8988T (cell line): ENCODE measurements around the gene FES.

Experiments
- DNase-seq: peaks from one replicate; pipeline ENCODE4 v3.0.0; 2011

Gene FES

GRCh38 chr15:90877315-90877714 lies 7.0 kb upstream of the FES start:
- no peak for DNase-seq

DNA sequence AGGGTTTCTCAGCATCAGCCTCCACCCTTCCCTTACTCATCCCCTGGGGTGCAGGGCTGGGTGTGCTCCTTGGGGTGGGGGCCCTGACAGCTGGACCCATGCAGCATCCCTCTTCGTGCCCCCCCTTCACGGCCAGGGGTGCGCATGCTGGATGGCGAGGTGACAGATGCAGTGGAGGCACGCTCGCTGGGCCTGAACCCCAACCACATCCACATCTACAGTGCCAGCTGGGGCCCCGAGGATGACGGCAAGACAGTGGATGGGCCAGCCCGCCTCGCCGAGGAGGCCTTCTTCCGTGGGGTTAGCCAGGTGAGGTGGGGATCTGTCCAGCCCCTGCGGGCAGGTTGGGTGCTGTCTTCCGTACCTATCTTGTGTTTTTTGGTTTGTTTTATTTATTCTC lies 6.3 kb upstream of the FES start:
- DNase-seq = no peak

- DNase-seq = no peak
Observed at GRCh38 chr15:90878660-90879059, 5.6 kb upstream of the FES start.

GRCh38 chr15:90879730-90880366 lies 4.5 kb upstream of the FES start:
- DNase-seq = no peak

- no peak for DNase-seq
Observed at GRCh38 chr15:90880381-90881145, 3.7 kb upstream of the FES start.

- no peak for DNase-seq
Observed at GRCh38 chr15:90881181-90881977, 2.9 kb upstream of the FES start.

GRCh38 chr15:90881978-90882721 lies 2.2 kb upstream of the FES start:
- no peak for DNase-seq

DNA sequence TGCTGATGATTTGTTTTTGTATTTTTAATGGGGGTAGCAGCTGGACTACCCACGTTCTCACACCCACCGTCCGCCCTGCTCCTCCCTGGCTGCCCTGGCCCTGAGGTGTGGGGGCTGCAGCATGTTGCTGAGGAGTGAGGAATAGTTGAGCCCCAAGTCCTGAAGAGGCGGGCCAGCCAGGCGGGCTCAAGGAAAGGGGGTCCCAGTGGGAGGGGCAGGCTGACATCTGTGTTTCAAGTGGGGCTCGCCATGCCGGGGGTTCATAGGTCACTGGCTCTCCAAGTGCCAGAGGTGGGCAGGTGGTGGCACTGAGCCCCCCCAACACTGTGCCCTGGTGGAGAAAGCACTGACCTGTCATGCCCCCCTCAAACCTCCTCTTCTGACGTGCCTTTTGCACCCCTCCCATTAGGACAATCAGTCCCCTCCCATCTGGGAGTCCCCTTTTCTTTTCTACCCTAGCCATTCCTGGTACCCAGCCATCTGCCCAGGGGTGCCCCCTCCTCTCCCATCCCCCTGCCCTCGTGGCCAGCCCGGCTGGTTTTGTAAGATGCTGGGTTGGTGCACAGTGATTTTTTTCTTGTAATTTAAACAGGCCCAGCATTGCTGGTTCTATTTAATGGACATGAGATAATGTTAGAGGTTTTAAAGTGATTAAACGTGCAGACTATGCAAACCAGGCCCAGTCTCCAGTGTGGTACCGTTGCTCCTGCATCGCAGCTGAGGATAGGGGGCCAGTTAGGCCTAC lies 1.4 kb upstream of the FES start:
- no peak for DNase-seq

GRCh38 chr15:90883526-90883975 lies 753 bp upstream of the FES start:
- DNase-seq = no peak

DNA sequence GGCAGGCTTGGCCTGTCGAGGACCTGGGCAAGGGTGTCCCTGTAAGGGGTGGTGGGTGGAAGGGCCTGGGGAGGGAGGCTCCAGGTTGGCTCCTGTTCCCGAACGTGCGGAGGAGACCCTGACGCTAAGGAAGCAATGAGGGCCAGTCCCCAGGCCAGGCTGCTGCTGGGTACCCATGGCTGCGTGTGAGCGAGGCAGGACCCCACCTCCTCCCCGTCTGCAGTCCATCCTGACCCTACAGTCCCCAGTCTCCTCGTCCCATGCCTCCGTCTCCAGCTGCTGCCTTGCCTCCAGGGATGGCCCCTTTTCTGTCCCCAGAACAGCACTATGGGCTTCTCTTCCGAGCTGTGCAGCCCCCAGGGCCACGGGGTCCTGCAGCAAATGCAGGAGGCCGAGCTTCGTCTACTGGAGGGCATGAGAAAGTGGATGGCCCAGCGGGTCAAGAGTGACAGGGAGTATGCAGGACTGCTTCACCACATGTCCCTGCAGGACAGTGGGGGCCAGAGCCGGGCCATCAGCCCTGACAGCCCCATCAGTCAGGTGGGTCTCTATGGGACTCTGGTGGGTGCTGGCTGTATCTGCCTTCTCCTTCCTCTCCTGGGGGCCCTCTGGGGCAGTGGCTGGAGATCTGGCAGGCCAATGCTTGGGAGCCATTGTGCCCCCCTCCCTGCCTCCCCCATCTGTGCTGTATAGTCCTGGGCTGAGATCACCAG lies 571 bp downstream of the FES start:
- DNase-seq = no peak

- DNase-seq = no peak
Observed at GRCh38 chr15:90885432-90886290, 1.4 kb downstream of the FES start.

DNA sequence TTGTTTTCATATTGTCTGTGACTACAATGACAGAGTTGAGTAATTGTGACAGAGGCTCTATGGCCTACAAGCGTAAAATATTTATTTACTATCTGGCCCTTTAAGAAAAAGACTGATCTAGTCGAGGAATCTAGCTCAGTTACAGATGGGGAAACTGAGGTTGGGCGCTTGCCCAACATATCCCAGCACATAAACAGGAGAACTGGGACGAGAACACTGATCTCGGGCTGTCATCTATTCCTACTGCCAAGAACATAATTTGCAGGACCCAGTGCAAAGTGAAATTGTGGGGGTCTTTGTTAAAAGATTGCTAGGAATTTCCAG lies 1.9 kb downstream of the FES start:
- DNase-seq = no peak

- no peak for DNase-seq
Observed at GRCh38 chr15:90887037-90887481, 2.8 kb downstream of the FES start.

DNA sequence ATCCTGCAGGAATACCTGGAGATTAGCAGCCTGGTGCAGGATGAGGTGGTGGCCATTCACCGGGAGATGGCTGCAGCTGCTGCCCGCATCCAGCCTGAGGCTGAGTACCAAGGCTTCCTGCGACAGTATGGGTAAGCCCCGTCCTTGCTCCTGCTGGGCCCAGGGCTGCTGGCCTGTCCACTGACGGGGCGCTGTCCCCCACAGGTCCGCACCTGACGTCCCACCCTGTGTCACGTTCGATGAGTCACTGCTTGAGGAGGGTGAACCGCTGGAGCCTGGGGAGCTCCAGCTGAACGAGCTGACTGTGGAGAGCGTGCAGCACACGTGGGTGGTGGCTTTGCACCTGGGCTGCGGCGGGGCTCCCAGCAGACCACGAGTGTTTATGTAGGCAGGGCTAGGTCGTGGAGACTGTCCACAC lies 5.0 kb downstream of the FES start:
- DNase-seq = no peak

DNA sequence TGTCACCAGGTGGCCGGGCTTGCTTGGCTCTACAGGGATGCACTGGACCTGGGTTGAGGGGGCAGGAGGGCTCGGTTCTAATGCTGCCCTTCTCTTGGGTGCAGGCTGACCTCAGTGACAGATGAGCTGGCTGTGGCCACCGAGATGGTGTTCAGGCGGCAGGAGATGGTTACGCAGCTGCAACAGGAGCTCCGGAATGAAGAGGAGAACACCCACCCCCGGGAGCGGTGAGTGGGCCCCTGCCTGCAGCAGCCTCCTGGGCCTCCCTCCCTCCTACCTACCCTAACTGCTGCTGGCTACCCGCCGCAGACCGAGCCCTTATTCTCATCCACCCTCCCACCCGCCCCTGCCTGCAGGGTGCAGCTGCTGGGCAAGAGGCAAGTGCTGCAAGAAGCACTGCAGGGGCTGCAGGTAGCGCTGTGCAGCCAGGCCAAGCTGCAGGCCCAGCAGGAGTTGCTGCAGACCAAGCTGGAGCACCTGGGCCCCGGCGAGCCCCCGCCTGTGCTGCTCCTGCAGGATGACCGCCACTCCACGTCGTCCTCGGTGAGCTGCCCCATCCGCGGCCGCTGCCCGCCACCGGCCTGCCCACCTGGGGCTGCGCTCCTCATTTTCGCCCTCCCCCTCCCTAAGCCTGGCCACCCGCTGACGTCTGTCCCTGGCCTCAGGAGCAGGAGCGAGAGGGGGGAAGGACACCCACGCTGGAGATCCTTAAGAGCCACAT lies 5.6 kb downstream of the FES start:
- no peak for DNase-seq

- no peak for DNase-seq
Observed at GRCh38 chr15:90890839-90891238, 6.5 kb downstream of the FES start.

- DNase-seq = no peak
Observed at GRCh38 chr15:90891346-90891949, 7.1 kb downstream of the FES start.

- DNase-seq = no peak
Observed at GRCh38 chr15:90892023-90892422, 7.7 kb downstream of the FES start.

DNA sequence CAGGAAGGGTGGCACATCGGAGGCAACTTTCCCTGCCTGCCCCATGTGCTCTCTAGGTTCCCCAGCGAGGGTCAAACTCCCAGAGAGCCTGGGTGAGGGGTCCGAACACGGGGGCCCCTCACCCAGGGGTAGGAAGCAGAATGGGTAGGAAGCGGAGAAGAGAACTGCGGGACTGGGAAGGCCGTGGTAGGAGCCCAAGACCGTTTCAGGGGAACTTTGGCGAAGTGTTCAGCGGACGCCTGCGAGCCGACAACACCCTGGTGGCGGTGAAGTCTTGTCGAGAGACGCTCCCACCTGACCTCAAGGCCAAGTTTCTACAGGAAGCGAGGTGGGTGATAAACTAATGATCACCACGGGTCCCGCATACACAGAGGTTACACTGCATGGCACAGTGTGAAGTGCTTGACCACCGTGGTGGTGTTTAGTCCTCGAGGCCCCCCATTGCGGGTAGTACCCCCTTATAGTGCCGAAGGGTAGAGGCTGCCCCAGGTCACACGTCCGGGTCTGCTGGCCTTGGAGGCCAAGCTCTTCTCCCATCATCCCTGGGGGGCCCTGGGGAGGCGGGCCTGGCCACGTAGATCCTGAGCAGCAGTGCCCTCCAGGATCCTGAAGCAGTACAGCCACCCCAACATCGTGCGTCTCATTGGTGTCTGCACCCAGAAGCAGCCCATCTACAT lies 8.3 kb downstream of the FES start:
- no peak for DNase-seq
